ENCODE measurements around the gene GAS2.
A peak's percentile ranks its signal among the peaks of the same experiment; 100 is the strongest.

Gene GAS2

GRCh38 chr11:22666325-22666687, at the start of gene GAS2:
Gene GAS2 (plus strand): TSS chr11:22666611. CDS start chr11:22674870, 8,259 bp downstream.
- no peak for DNase-seq (ENCODE audit: low spot score)
- no peak for TF ChIP-seq CTCF (IDR thresholded peaks at IDR 0.05; ENCODE audit: borderline replicate concordance, control extremely low read depth, extremely low read depth, insufficient read depth, missing control alignments)
- in situ Hi-C loops (cut with MboI; ENCODE audit: low sequenced_read_pairs, unreplicated experiment): no loop called here

GRCh38 chr11:22617868-22618267, 48.5 kb upstream of the GAS2 start:
- in situ Hi-C loops (cut with MboI; ENCODE audit: low sequenced_read_pairs, unreplicated experiment): no loop called here
- no peak for TF ChIP-seq CTCF (IDR thresholded peaks at IDR 0.05; ENCODE audit: borderline replicate concordance, control extremely low read depth, extremely low read depth, insufficient read depth, missing control alignments)
- DNase-seq (ENCODE audit: low spot score): no peak

GRCh38 chr11:22624742-22625447, 41.5 kb upstream of the GAS2 start:
- in situ Hi-C loops (cut with MboI; ENCODE audit: low sequenced_read_pairs, unreplicated experiment): no loop called here
- peak; percentile 70 for TF ChIP-seq CTCF (IDR thresholded peaks at IDR 0.05; ENCODE audit: borderline replicate concordance, control extremely low read depth, extremely low read depth, insufficient read depth, missing control alignments)
- peak; percentile 61 for DNase-seq (ENCODE audit: low spot score)

- TF ChIP-seq CTCF (IDR thresholded peaks at IDR 0.05; ENCODE audit: borderline replicate concordance, control extremely low read depth, extremely low read depth, insufficient read depth, missing control alignments): no peak
- peak; percentile 92 for DNase-seq (ENCODE audit: low spot score)
- in situ Hi-C loops (cut with MboI; ENCODE audit: low sequenced_read_pairs, unreplicated experiment): no loop called here
These were observed 40.7 kb upstream of the GAS2 start, which contains the start of gene FANCF for GRCh38 chr11:22625448-22626287. Gene FANCF (minus strand): TSS chr11:22625823. CDS start chr11:22625810, 13 bp downstream.

GRCh38 chr11:22626573-22627239, 39.7 kb upstream of the GAS2 start:
- no peak for DNase-seq (ENCODE audit: low spot score)
- in situ Hi-C loops (cut with MboI; ENCODE audit: low sequenced_read_pairs, unreplicated experiment): no loop called here
- TF ChIP-seq CTCF (IDR thresholded peaks at IDR 0.05; ENCODE audit: borderline replicate concordance, control extremely low read depth, extremely low read depth, insufficient read depth, missing control alignments): no peak

- in situ Hi-C loops (cut with MboI; ENCODE audit: low sequenced_read_pairs, unreplicated experiment): no loop called here
- TF ChIP-seq CTCF (IDR thresholded peaks at IDR 0.05; ENCODE audit: borderline replicate concordance, control extremely low read depth, extremely low read depth, insufficient read depth, missing control alignments): no peak
- DNase-seq (ENCODE audit: low spot score): no peak
These were observed 39.0 kb upstream of the GAS2 start for GRCh38 chr11:22627421-22627820.
